Kasumi-1 (cell line): ENCODE results near the gene EVC.

Experiments
- DNase-seq, 2 experiments: peaks; one replicate each; lab custom pipeline; 2025; lab: John Stamatoyannopoulos, UW

Gene EVC

DNA sequence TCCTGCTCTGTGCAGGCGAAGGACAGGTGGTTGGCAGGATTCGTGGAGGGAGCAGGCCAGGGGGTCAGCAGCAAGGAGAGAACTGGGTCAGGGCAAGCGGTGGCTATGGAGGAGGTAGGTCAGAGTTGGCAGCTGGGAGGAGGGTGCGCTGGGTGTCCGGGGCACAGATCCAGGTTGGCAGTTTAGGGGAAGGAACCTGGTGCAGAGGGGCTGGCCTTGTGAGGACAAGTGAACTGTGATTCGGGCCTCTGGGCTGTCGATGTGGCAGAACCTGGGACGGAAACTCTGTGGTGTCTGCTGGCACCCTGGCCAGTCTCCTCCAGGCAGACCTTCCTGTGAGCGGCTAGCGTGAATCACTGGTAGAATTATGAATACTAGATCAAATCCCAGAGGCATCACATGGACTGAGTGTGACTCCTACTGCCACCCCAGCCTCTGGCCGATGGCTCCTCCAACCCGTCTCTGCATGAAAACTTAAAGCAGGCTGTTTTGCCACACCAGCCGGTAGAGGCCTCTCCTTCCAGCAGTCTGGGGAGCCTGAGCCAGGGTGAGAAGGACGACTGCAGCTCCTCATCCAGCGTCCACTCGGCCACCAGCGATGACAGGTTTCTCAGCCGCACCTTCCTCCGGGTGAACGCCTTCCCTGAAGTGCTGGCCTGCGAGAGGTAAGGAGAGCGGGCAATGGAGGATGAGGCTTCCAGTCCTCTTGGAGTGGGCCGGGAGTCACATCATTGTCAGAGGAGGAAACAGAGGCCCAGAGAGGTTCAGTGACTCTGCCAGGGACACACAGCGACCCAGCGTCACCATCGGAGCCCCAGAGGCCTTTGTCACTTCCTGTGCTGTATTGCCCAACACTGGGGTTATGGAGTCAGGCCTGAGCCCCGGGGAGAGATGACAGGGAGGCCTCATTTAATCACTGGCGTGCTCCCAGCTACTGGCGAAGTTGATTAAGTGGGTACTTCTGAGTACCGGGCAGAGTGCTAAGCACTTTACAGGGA lies 20.3 kb downstream of the EVC start:
- peak in 1 of 2 experiments; percentile 2 for DNase-seq

GRCh38 chr4:5732158-5732557 lies 21.2 kb downstream of the EVC start:
- no peak for DNase-seq

DNA sequence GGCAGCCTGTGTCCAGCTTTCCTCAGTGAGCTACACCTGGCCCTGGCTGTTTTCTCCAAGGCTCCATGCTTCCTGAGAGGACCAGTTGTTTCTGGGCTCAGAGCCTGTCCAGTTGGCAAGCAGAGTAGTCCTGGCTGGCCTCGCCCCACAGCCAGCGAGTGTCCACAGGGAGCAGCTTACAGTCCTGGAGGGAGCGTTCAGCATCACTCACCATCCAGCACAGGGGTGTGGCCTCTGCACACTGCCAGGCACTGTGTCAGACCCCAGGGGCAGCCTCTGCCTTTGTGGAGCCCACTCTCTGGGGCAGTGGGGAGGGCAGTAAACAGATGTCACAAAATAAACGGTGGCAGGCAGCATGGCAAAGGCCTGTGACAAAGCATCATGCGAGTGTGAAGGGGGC lies 23.9 kb downstream of the EVC start:
- DNase-seq, result no peak

GRCh38 chr4:5735463-5735862 lies 24.5 kb downstream of the EVC start:
- no peak for DNase-seq

DNA sequence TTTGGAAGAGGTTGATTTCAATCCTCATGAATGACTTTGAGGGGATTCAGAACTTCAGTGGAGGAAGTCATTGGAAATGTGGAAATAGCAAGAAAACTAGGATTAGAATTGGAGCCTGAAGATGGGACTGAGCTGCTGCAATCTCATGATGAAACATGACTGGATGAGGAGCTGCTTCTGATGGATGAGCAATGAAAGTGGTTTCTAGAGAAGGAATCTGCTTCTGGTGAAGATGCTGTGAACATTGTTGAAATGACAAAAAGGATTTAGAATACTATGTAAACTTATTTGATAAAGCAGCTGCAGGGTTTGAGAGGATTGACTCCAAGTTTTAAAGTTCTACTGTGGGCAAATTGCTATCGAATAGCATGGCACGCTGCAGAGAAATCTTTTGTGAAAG lies 27.1 kb downstream of the EVC start:
- no peak for DNase-seq

DNA sequence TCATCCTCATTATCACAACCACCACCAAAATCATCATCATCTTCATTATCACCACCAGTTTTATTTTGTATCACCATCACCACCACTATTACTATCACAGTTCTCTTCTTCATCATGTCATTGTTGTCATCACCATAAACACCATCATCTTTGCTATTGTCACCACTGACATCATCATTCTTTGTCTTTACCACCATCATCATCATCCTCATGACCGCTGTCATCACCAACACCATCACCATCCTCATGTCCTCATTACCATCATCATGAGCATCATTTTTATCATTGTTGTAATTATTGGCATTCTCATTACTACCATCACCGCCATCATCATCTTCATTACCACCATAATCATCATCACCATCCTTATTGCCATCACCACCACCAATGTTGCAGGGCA lies 31.4 kb downstream of the EVC start:
- DNase-seq, result no peak

DNA sequence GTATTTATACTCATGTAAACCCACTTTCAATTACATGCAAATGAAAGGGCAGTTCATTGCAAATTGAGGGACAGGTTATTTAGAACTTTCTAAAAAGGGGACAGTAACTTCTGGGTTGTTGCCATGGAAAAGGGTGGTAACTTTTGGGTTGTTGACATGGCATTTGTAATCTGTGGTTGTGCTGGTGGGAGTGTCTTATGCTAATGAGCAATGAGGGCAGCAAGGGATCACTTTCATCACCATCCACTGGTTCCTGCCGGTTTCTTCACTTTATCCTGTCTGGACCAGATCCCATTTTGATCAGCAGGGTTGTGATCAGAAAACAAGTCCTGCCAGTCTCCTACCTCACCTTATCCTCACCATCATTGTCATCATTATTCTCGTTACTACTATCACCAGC lies 32.0 kb downstream of the EVC start:
- DNase-seq, result no peak

GRCh38 chr4:5746250-5746649 lies 35.2 kb downstream of the EVC start:
- DNase-seq, result no peak

- no peak for DNase-seq
Measured at GRCh38 chr4:5746829-5747737, 36.1 kb downstream of the EVC start.

DNA sequence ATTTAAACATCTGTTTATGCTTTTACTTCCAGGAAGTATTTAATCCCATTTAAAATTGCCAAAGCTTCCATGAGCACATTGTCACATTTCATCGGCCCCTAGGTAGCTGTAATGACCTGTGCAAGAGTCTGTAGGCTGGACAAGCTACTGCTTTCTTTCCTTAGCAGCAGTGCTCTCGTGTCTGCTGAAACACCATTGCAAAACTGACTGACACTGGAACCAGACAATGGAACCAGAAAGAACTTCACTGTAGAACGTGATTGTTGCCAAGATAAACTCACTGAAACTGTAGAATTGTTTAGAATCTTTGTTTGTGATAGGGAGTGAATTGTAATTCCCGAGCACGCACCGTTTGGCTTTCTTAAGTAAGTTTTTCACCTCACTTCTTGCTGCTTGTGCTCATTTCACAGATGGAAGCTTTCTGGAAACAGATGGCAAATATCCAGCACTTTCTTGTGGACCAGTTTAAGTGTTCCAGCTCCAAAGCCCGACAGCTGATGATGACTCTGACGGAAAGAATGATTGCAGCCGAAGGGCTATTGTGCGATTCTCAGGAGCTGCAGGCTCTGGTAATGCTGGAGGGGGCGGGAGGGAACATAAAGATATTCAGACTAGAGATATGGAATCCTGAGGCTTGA lies 36.9 kb downstream of the EVC start:
- DNase-seq, result no peak

- DNase-seq, result no peak
Measured at GRCh38 chr4:5749568-5749967, 38.6 kb downstream of the EVC start.

GRCh38 chr4:5750052-5750945 lies 39.3 kb downstream of the EVC start:
- no peak for DNase-seq

DNA sequence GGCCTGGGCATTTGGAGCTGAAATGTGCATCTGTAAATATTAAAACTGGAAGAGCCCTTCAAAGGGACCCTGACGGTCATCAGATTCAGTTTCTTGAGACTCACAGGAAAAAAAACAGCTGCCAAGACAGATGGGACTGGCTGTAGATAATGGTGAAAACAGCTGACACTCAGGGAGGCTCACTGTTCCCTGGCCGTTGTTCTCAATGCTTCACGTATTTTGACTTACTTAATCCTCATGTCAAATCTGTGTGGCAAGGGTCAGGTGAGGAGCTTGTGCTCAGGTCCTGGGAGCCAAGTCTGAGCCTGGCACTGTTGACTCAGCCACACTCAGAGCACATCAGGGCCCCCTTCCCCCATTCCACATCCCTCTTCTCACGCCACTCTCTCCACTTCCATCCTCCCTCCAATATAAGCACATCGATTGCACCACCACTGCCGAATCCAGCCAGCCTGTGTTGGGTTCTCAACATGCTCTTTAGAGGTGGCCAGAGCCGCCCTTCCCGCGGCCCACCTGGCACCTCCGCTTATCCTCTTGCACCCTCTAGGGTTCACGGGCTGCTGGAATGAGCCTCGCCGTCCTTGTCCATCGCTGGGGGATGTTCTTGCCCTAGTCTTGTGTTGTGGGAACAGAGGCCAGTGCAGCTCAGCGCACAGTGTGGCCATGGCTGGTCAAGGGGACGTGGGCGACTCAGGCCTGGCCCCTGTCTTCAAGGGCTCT lies 40.1 kb downstream of the EVC start:
- DNase-seq, result no peak

- no peak for DNase-seq
Measured at GRCh38 chr4:5751666-5752375, 40.8 kb downstream of the EVC start.

DNA sequence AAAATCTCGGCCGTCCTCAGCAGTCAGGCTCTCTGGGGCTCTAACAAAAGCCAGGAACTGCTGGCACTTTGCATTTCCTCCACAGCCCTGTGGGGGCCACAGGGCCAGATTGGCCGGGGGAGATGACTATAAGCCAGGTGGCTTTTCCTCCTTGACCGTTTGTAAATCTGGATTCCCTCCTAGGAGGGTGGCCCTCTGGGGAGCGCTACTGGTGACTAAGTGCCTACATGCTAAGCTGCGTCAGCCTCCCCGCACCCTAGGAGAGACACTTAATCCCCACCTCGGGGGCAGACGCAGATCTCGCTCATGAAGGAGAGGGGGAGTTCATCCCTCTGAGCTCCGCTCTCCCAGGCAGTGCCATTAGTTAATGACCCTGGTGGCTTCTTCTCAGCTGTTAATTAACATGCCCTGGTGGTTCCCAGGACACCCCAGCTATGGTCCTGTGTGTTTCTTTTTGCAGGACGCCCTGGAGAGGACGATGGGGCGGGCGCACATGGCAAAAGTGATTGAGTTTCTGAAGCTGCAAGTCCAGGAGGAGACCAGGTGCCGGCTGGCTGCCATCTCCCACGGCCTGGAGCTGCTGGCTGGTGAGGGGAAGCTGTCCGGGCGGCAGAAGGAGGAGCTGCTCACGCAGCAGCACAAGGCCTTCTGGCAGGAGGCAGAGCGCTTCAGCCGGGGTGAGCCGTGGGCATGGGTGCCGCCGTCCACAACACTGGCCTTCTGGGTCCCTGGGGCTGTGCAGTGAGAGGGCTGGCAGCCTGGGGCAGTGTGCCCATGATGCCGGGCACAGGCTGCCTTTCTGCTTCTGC lies 41.6 kb downstream of the EVC start:
- no peak for DNase-seq

- DNase-seq, result no peak
Measured at GRCh38 chr4:5753366-5753765, 42.4 kb downstream of the EVC start.

- no peak for DNase-seq
Measured at GRCh38 chr4:5753766-5754528, 42.9 kb downstream of the EVC start.

DNA sequence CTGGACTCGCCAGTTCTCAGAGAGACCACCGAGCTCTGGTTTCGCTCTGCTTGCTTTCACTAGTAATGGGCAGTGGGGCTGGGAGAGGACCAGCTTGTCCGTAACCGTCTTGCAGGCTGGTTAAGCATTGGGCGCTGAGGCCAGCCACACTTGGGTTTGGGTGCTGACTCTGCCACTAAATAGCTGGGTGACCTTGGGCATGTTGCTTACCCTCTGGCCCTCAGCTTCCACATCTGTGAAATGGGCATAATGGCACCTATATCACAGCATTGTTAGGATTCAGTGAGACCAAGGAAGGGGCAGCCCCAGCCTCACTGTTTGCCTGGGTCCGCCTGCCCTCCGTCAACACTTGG lies 43.5 kb downstream of the EVC start:
- no peak for DNase-seq
